ENCODE data around the gene CORO2A.

The CORO2A gene, protein sequence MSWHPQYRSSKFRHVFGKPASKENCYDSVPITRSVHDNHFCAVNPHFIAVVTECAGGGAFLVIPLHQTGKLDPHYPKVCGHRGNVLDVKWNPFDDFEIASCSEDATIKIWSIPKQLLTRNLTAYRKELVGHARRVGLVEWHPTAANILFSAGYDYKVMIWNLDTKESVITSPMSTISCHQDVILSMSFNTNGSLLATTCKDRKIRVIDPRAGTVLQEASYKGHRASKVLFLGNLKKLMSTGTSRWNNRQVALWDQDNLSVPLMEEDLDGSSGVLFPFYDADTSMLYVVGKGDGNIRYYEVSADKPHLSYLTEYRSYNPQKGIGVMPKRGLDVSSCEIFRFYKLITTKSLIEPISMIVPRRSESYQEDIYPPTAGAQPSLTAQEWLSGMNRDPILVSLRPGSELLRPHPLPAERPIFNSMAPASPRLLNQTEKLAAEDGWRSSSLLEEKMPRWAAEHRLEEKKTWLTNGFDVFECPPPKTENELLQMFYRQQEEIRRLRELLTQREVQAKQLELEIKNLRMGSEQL

GRCh38 chr9:98192503-98193335 is at the start of gene CORO2A:
Gene CORO2A (minus strand): TSS chr9:98192637. CDS start chr9:98157660, 34,977 bp downstream.
- peak; percentile 57 for DNase-seq (ENCODE audit: low spot score)

GRCh38 chr9:98241357-98242300 is 49.2 kb upstream of the CORO2A start:
- DNase-seq (ENCODE audit: low spot score): no peak

- DNase-seq (ENCODE audit: low spot score): no peak
Measured at GRCh38 chr9:98240475-98240874, 48.0 kb upstream of the CORO2A start.

- DNase-seq (ENCODE audit: low spot score): no peak
Measured at GRCh38 chr9:98236901-98237487, 44.6 kb upstream of the CORO2A start.

GRCh38 chr9:98235126-98235525 is 42.7 kb upstream of the CORO2A start:
- DNase-seq (ENCODE audit: low spot score): no peak

- no peak for DNase-seq (ENCODE audit: low spot score)
Measured at GRCh38 chr9:98234245-98234825, 41.9 kb upstream of the CORO2A start.

- DNase-seq (ENCODE audit: low spot score): no peak
Measured at GRCh38 chr9:98232926-98233325, 40.5 kb upstream of the CORO2A start.

GRCh38 chr9:98231770-98232478 is 39.5 kb upstream of the CORO2A start:
- no peak for DNase-seq (ENCODE audit: low spot score)

DNA sequence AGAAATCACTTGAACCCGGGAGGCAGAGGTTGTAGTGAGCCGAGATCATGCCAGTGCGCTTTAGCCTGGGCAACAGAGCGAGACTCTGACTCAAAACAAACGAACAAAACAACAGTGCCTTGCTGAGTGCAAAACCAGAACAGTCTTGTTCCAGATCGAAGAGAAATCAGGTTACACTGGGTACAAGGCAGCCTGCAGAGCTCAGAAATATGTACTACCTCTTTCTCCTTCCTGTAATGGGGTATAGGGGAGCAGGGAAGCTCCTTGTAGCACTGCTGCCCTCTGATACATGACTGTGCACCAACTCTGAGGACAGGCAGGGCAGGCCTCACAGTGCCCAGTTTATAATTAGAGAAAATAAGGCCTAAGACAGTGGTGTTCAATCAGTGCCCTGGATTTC is 38.4 kb upstream of the CORO2A start:
- no peak for DNase-seq (ENCODE audit: low spot score)

GRCh38 chr9:98230304-98230703 is 37.9 kb upstream of the CORO2A start:
- no peak for DNase-seq (ENCODE audit: low spot score)

DNA sequence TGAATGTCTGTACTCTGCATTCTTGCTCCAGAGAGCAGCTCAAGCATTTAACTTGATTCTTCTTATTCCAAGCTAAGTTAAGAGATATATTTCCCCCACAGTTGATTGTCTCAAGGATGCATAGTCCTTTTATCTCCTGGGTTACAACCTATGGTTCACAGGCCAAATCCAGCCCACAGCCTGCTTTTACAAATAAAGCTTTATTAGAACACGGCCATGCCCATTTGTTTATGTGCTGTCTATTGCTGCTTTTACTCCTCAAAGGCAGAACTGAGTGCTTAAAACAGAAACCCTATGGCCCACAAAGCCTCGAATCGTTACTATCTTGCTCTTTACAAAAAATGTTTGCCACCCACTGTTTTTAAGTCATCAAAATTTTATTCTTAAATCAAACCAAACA is 37.2 kb upstream of the CORO2A start:
- DNase-seq (ENCODE audit: low spot score): no peak

DNA sequence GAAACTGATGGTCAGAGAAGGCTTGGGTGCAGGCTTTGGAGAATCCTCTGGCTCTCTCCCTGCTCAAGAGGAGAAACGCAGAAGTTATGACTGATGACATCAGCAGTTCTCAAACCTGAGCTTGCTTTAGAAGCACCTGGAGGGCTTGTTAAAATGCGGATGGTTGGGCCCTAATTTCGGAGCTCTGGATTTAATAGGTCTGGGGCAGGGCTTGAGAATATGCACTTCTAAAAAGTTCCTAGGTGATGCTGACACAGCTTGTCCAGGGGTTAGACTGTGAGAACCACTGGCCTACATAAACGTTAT is 36.6 kb upstream of the CORO2A start:
- no peak for DNase-seq (ENCODE audit: low spot score)

GRCh38 chr9:98228392-98229089 is 36.1 kb upstream of the CORO2A start:
- DNase-seq (ENCODE audit: low spot score): no peak

DNA sequence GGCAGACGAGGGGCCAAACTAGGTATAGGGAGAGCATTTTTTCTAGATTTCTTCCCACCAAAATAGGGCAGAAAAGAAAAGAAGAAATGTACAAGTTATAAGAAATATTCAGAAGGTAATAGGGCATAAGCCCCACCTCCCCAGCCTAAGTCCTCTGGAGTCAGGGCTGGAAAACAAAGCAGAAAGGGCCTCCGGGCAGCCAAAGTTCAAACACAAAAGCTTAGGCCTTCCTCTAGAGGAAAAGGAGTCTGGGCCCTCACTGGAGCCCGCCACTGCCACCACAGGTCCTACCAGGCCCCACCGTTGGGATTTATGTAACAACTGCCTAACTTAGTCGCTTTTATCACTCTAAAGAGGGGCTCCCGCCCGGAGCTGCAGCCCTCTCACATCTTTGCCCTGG is 35.4 kb upstream of the CORO2A start:
- no peak for DNase-seq (ENCODE audit: low spot score)

GRCh38 chr9:98226957-98227356 is 34.5 kb upstream of the CORO2A start:
- DNase-seq (ENCODE audit: low spot score): no peak

- DNase-seq (ENCODE audit: low spot score): no peak
Measured at GRCh38 chr9:98226516-98226915, 34.1 kb upstream of the CORO2A start.

GRCh38 chr9:98225015-98225442 is 32.6 kb upstream of the CORO2A start:
- no peak for DNase-seq (ENCODE audit: low spot score)

- no peak for DNase-seq (ENCODE audit: low spot score)
Measured at GRCh38 chr9:98222885-98223691, 30.7 kb upstream of the CORO2A start.

DNA sequence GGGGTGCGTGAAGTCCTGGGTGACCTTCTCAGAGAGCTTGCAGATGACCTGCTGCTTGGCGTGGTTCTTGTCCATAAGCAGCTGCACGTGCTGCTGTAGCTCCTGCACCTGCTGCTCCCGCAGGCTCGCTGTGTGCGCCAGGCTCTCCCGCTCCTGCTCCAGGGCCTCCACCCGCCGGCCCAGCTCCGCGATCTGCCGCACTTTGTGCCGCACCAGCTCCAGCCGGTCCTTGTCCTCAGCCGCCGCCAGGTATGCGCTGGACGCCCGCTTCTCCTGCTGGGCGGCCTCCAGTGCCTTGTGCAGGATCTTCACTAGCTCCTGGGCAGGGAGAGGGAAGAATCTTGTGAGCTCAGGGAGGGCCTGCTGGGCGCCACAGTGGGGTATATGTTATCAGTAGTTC is 28.5 kb upstream of the CORO2A start:
- no peak for DNase-seq (ENCODE audit: low spot score)

Data from Ammon's horn (tissue), 1 donor.